HG02981 (cell line): ENCODE results near the gene AK3.

ENCODE experiments used
- ATAC-seq: cut with Tn5 transposase; IDR thresholded peaks from one replicate; pipeline ENCODE4 v1.9.1; 2021; ENCODE audit warnings: mild to moderate bottlenecking, moderate library complexity; ENCODE audit not compliant: unreplicated experiment

The AK3 gene

GRCh38 chr9:4750023-4750673 lies 9.1 kb upstream of the AK3 start:
- ATAC-seq = no peak

- no peak for ATAC-seq
These were observed 7.6 kb upstream of the AK3 start for GRCh38 chr9:4748612-4749011.

- no peak for ATAC-seq
These were observed 5.5 kb upstream of the AK3 start for GRCh38 chr9:4746278-4747030.

- ATAC-seq = no peak
These were observed 2.3 kb upstream of the AK3 start for GRCh38 chr9:4743131-4743875.

- no peak for ATAC-seq
These were observed 1.2 kb upstream of the AK3 start for GRCh38 chr9:4742246-4742645.

- ATAC-seq = no peak
These were observed 525 bp upstream of the AK3 start for GRCh38 chr9:4741365-4742089.

GRCh38 chr9:4740388-4740637 lies 689 bp downstream of the AK3 start:
- no peak for ATAC-seq

- ATAC-seq = no peak
These were observed 1.2 kb downstream of the AK3 start for GRCh38 chr9:4739587-4740387.

GRCh38 chr9:4738866-4739586 lies 2.0 kb downstream of the AK3 start:
- ATAC-seq = no peak

- no peak for ATAC-seq
These were observed 6.9 kb downstream of the AK3 start for GRCh38 chr9:4734150-4734549.

- no peak for ATAC-seq
These were observed 8.1 kb downstream of the AK3 start for GRCh38 chr9:4732890-4733289.

GRCh38 chr9:4727593-4727992 lies 13.4 kb downstream of the AK3 start:
- ATAC-seq = no peak

- ATAC-seq = no peak
These were observed 15.1 kb downstream of the AK3 start for GRCh38 chr9:4725706-4726442.

GRCh38 chr9:4721736-4722135 lies 19.3 kb downstream of the AK3 start:
- ATAC-seq = no peak

- no peak for ATAC-seq
These were observed 22.1 kb downstream of the AK3 start for GRCh38 chr9:4718911-4719310.

GRCh38 chr9:4717815-4718214 lies 23.2 kb downstream of the AK3 start:
- no peak for ATAC-seq

GRCh38 chr9:4716163-4716562 lies 24.8 kb downstream of the AK3 start:
- ATAC-seq = no peak

GRCh38 chr9:4714266-4715016 lies 26.6 kb downstream of the AK3 start:
- ATAC-seq = no peak

GRCh38 chr9:4713849-4714248 lies 27.2 kb downstream of the AK3 start:
- no peak for ATAC-seq
